A673 (cell line): Measurements from ENCODE around the gene EFCAB11. TPM values are rescaled to one million over a fixed set of nuclear protein-coding genes. Genes with fewer than 3 reads are reported as not detected.

ENCODE experiments used
- BruUV-seq: library from RNA; stranded (reverse); fragments of 400-500 nt; replicated peaks from 2 replicates; lab custom pipeline; 2021; lab: Mats Ljungman, UMichigan
- CTCF ChIA-PET: fragments of 300-600 bp; sonication (Branson Sonifier 250); formaldehyde crosslinking; loops from one replicate; lab custom pipeline; 2022; ENCODE audit warnings: antibody characterized with exemption; lab: Charles Lee
- POLR2A ChIA-PET: fragments of 300-600 bp; sonication (Branson Sonifier 250); formaldehyde crosslinking; loops from one replicate; lab custom pipeline; 2022; ENCODE audit warnings: antibody characterized with exemption; ENCODE audit not compliant: low non-redundant PET; lab: Charles Lee
- DNase-seq: peaks from one replicate; pipeline ENCODE4 v3.0.0-alpha.2; 2015; ENCODE audit warnings: low spot score
- H3K27ac ChIP-seq: fragments of 200-600 bp; sonication (generic); 2 replicates; pipeline ENCODE4 v1.5.1; 2016; ENCODE audit warnings: mixed run types, low read depth, mild to moderate bottlenecking, mixed read lengths, antibody characterized with exemption, low read length; ENCODE audit not compliant: poor library complexity, severe bottlenecking
- H3K27me3 ChIP-seq: fragments of 200-600 bp; sonication (generic); replicated peaks from 2 replicates; pipeline ENCODE4 v1.6.1; 2017; ENCODE audit warnings: mixed run types, low read depth, mild to moderate bottlenecking, mixed read lengths, antibody characterized with exemption, low read length; ENCODE audit not compliant: insufficient read depth, poor library complexity
- H3K36me3 ChIP-seq: fragments of 200-600 bp; sonication (generic); 2 replicates; pipeline ENCODE4 v1.6.1; 2016; ENCODE audit warnings: mixed run types, mild to moderate bottlenecking, mixed read lengths, antibody characterized with exemption, low read length; ENCODE audit not compliant: insufficient read depth, poor library complexity, severe bottlenecking
- H3K4me1 ChIP-seq: fragments of 200-600 bp; sonication (generic); 2 replicates; pipeline ENCODE4 v1.6.1; 2017; ENCODE audit warnings: mixed run types, mild to moderate bottlenecking, mixed read lengths, antibody characterized with exemption, low read length; ENCODE audit not compliant: insufficient read depth, poor library complexity, severe bottlenecking
- H3K4me3 ChIP-seq: fragments of 200-600 bp; sonication (generic); 2 replicates; pipeline ENCODE4 v1.5.1; 2016; ENCODE audit warnings: low read depth, mixed run types, mild to moderate bottlenecking, mixed read lengths, low read length; ENCODE audit not compliant: poor library complexity, severe bottlenecking
- H3K9me3 ChIP-seq: fragments of 200-600 bp; sonication (generic); 2 replicates; pipeline ENCODE4 v1.6.1; 2016; ENCODE audit warnings: mixed run types, low read depth, mild to moderate bottlenecking, mixed read lengths, antibody characterized with exemption, low read length; ENCODE audit not compliant: poor library complexity, severe bottlenecking
- CTCF ChIP-seq: fragments of 300-800, 200-600 bp; sonication (generic); conservative IDR thresholded peaks from 2 replicates; pipeline ENCODE4 v1.5.1; 2017; ENCODE audit warnings: low read depth, mild to moderate bottlenecking, antibody characterized with exemption, low read length, moderate library complexity, mixed read lengths
- EZH2 ChIP-seq: fragments of 200-600 bp; sonication (generic); IDR thresholded peaks from 2 replicates; pipeline ENCODE4 v1.6.1; 2017; ENCODE audit warnings: borderline replicate concordance, low read depth, mild to moderate bottlenecking, mixed read lengths, antibody characterized with exemption, low read length; ENCODE audit not compliant: poor library complexity, severe bottlenecking
- intact Hi-C: fragments of 100-400 bp; cut with micrococcal nuclease; formaldehyde crosslinking; loops from one replicate; pipeline ENCODE4 v1.10.0; 2022; ENCODE audit not compliant: unreplicated experiment
- total RNA-seq: library from RNA; stranded (reverse); gene quantifications from 2 replicates; pipeline ENCODE4 v1.2.3, GENCODE V29; 2021

Gene EFCAB11
- total RNA-seq, 1 experiment from 2014 or later, result 8.4 TPM

DNA sequence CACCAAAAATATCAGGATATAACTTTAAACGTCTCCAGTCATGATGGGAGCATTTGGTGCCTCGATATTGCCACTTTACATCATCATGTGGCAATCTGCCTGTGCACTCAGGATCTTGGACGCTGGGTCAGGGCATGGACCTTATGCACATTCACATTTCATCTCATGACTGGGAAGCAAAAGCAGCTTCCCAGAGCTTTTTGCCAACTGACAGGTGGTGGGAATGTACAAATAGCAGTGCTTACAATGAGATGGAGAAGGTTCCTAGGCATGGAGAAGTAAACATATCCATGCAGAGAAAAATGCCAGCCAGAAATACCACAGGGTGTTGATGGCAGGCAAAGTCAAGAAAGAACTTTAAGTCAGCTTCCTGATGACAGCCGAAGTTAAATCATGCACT lies 30.3 kb downstream of the EFCAB11 start:
- H3K27me3 ChIP-seq, result no peaks in the 10 kb centered on the region
- DNase-seq, result no peak
- peaks cover 5% of the 10 kb centered on the region for H3K4me1 ChIP-seq
- ChIA-PET POLR2A (no interaction called here), CTCF (no interaction called here)
- H3K4me3 ChIP-seq, result no peak overlapping the region
- TF ChIP-seq CTCF, result no peak
- no peak for TF ChIP-seq EZH2
- intact Hi-C loops, result no loop called here
- no peak overlapping the region for H3K27ac ChIP-seq
- no peaks in the 10 kb centered on the region for H3K36me3 ChIP-seq
- no peaks in the 10 kb centered on the region for H3K9me3 ChIP-seq
- no TSS peak for BruUV-seq

- H3K36me3 ChIP-seq, result no peaks in the 10 kb centered on the region
- peaks cover 5% of the 10 kb centered on the region for H3K4me1 ChIP-seq
- TF ChIP-seq EZH2 (no peak), CTCF (no peak)
- intact Hi-C loops, result no loop called here
- peak; percentile 37 for DNase-seq
- no peaks in the 10 kb centered on the region for H3K27me3 ChIP-seq
- no TSS peak for BruUV-seq
- no peak overlapping the region for H3K27ac ChIP-seq
- no peaks in the 10 kb centered on the region for H3K9me3 ChIP-seq
- ChIA-PET CTCF (no interaction called here), POLR2A (no interaction called here)
- H3K4me3 ChIP-seq, result no peak overlapping the region
Observed at GRCh38 chr14:89922031-89922907, 32.3 kb downstream of the EFCAB11 start.

GRCh38 chr14:89921346-89921745 lies 33.2 kb downstream of the EFCAB11 start:
- Histone ChIP-seq H3K4me3 (no peak overlapping the region), H3K27me3 (no peaks in the 10 kb centered on the region), H3K9me3 (no peaks in the 10 kb centered on the region), H3K27ac (no peak overlapping the region), H3K4me1 (peaks cover 5% of the 10 kb centered on the region), H3K36me3 (no peaks in the 10 kb centered on the region)
- BruUV-seq, result no TSS peak
- ChIA-PET POLR2A (no interaction called here), CTCF (no interaction called here)
- intact Hi-C loops, result no loop called here
- TF ChIP-seq EZH2, result no peak
- TF ChIP-seq CTCF, result no peak
- DNase-seq, result no peak
